C4-2B (cell line): ENCODE results near the gene PTGDS.

Source experiments
- ZFX ChIP-seq: fragments of 450-650 bp; IDR thresholded peaks from 2 replicates; pipeline ENCODE4 v1.6.1; 2017
- TF ChIP-seq, protein P1 (sequence below): fragments of 450-650 bp; conservative IDR thresholded peaks from 2 replicates; pipeline ENCODE4 v1.5.1; 2017; ENCODE audit warnings: mild to moderate bottlenecking

DNA sequence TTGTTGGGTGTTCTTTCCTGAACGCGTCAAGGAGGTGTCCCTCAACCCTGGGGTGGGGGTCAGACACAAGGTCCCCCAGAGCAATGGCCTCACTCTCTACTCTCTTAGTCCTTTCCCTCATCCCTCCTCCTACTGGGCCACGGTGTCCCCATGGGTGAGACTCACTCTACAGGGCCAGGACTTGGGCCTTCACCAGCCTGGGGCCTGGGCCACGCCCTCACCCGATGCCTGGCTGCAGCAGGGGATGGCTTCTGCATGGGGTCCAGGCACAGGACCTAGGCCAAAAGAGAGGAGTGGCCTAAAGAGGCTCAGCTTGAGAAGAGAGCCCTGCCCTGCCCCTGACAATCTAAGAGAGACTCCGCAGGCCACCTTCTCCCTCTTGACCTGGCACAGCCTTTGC, 19.4 kb upstream of the PTGDS start:
- TF ChIP-seq, protein P1, sequence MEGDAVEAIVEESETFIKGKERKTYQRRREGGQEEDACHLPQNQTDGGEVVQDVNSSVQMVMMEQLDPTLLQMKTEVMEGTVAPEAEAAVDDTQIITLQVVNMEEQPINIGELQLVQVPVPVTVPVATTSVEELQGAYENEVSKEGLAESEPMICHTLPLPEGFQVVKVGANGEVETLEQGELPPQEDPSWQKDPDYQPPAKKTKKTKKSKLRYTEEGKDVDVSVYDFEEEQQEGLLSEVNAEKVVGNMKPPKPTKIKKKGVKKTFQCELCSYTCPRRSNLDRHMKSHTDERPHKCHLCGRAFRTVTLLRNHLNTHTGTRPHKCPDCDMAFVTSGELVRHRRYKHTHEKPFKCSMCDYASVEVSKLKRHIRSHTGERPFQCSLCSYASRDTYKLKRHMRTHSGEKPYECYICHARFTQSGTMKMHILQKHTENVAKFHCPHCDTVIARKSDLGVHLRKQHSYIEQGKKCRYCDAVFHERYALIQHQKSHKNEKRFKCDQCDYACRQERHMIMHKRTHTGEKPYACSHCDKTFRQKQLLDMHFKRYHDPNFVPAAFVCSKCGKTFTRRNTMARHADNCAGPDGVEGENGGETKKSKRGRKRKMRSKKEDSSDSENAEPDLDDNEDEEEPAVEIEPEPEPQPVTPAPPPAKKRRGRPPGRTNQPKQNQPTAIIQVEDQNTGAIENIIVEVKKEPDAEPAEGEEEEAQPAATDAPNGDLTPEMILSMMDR: no peak
- no peak for TF ChIP-seq ZFX
